Transverse colon (tissue), 4 donors: Measurements from ENCODE around the gene TMEM130. TPM values are rescaled to one million over a fixed set of nuclear protein-coding genes. Genes with fewer than 3 reads are reported as not detected.

Experiments
- DNase-seq: peaks from one replicate; pipeline ENCODE4 v3.0.0-alpha.2; 2019
- H3K27ac ChIP-seq, 4 donors: fragments of 200-600 bp; sonication (generic); 2 replicates each; pipeline ENCODE4 v1.5.1; 2016 to 2018; ENCODE audit warnings: inconsistent platforms in 4 of 4
- H3K27me3 ChIP-seq: fragments of 200-600 bp; sonication (generic); 2 replicates; pipeline ENCODE4 v1.5.1; 2017; ENCODE audit warnings: inconsistent platforms
- H3K36me3 ChIP-seq, 4 donors: fragments of 200-600 bp; sonication (generic); 2 replicates each; pipeline ENCODE4 v1.5.1; 2017 to 2019; ENCODE audit warnings: inconsistent platforms in 4 of 4
- H3K4me1 ChIP-seq, 4 donors: fragments of 200-600 bp; sonication (generic); 2 replicates each; pipeline ENCODE4 v1.5.1; 2017 to 2020; ENCODE audit warnings: inconsistent platforms in 4 of 4
- H3K4me3 ChIP-seq, 4 donors: fragments of 200-600 bp; sonication (generic); 1 replicate in 1 of 4; 2 replicates in 3 of 4; pipeline versions ENCODE4 v1.5.1 to v1.6.1; 2017 to 2019; ENCODE audit warnings: inconsistent platforms in 4 of 4
- H3K9me3 ChIP-seq, 2 donors: fragments of 200-600 bp; sonication (generic); 2 replicates each; pipeline ENCODE4 v1.5.1; 2017 to 2019; ENCODE audit warnings: inconsistent platforms in 2 of 2
- EP300 ChIP-seq: sonication (generic); formaldehyde crosslinking; IDR thresholded peaks from one replicate; pipeline ENCODE4 v1.6.1; 2017; ENCODE audit warnings: antibody characterized with exemption, low read depth
- POLR2A ChIP-seq: fragments of 450-650 bp; IDR thresholded peaks from one replicate; pipeline ENCODE4 v1.6.1; 2016; ENCODE audit warnings: antibody characterized with exemption, mild to moderate bottlenecking, moderate library complexity
- POLR2AphosphoS5 ChIP-seq, 3 donors: sonication (generic); formaldehyde crosslinking; IDR thresholded peaks; one replicate each; pipeline ENCODE4 v1.6.1; 2016; ENCODE audit warnings: antibody characterized with exemption in 3 of 3
- WGBS, 2 donors: methylation state at CpG; one replicate each; pipeline ENCODE4 v1.1.5; 2018; ENCODE audit warnings: low coverage in 1 of 2; 5-methylcytosine and 5-hydroxymethylcytosine counted together
- in situ Hi-C, 4 donors: fragments of 200-750 bp; cut with MboI; loops; one replicate each; pipeline versions ENCODE4 v1.15.0 to v1.15.1; 2017; ENCODE audit warnings: low sequenced_read_pairs in 3 of 4, low pct_ligation_motif_present in 1 of 4, low pct_unique_long_range_greater_than_20kb in 1 of 4
- intact Hi-C: fragments of 100-400 bp; cut with DNase I; formaldehyde crosslinking; loops from one replicate; pipeline ENCODE4 v1.15.1; 2023; ENCODE audit warnings: low total_unique reads
- total RNA-seq, 4 donors: library from RNA; depleted of rRNA; stranded (reverse); fragments of >200 nt; gene quantifications; one replicate each; pipeline ENCODE4 v1.1.0, GENCODE V29; 2016
- TF ChIP-seq, protein P1 (sequence below), 5 experiments: fragments of 200-600 bp in 3 of 5; fragments of 450-650 bp in 2 of 5; sonication (generic) in 3 of 5; IDR thresholded peaks; 1 replicate in 2 of 5; 2 replicates in 3 of 5; pipeline ENCODE4 v1.5.1; 2016 to 2017; ENCODE audit warnings: antibody characterized with exemption in 5 of 5, inconsistent platforms in 3 of 5, mild to moderate bottlenecking in 2 of 5, moderate library complexity in 1 of 5

Gene TMEM130
- total RNA-seq, 4 donors from 2014 or later = 0.14 to 1.5 (median 1.1) TPM; not detected in 1

DNA sequence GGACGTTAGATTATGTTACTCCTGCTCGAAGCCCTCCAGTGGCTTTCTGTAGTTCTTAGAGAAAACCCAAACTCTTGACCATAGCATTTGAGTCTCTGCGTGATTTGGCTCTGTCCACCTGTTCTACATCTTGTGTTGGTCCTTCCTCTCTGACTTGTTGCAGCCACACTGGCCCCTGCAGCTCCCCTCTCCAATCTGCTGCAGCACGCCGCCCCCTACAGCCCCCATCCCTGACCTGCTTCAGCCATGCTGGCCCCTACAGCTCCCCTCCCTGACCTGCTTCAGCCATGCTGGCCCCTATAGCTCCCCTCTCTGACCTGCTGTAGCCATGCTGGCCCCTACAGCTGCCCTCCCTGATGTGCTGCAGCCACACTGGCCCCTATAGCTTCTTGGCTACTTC, 37.8 kb upstream of the TMEM130 start:
- Histone ChIP-seq H3K27ac (no peak overlapping the region), H3K4me1 (no peaks in the 10 kb centered on the region), H3K36me3 (peaks cover 0 to 91% (median 42%) of the 10 kb centered on the region in 4 donors), H3K9me3 (no peaks in the 10 kb centered on the region), H3K4me3 (no peak overlapping the region), H3K27me3 (no peaks in the 10 kb centered on the region)
- TF ChIP-seq POLR2AphosphoS5 (IDR thresholded peaks at IDR 0.05) (no peak), POLR2A (no peak), EP300 (no peak)
- TF ChIP-seq, protein P1, sequence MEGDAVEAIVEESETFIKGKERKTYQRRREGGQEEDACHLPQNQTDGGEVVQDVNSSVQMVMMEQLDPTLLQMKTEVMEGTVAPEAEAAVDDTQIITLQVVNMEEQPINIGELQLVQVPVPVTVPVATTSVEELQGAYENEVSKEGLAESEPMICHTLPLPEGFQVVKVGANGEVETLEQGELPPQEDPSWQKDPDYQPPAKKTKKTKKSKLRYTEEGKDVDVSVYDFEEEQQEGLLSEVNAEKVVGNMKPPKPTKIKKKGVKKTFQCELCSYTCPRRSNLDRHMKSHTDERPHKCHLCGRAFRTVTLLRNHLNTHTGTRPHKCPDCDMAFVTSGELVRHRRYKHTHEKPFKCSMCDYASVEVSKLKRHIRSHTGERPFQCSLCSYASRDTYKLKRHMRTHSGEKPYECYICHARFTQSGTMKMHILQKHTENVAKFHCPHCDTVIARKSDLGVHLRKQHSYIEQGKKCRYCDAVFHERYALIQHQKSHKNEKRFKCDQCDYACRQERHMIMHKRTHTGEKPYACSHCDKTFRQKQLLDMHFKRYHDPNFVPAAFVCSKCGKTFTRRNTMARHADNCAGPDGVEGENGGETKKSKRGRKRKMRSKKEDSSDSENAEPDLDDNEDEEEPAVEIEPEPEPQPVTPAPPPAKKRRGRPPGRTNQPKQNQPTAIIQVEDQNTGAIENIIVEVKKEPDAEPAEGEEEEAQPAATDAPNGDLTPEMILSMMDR (IDR thresholded peaks at IDR 0.05) = no peak
- no peak for DNase-seq
- 93% methylated on average over 5 of the region's 5 CpGs; no CpG with 5 or more reads in 1 of the 2 donors for WGBS, 2 donors
- intact Hi-C loops = no loop called here
- in situ Hi-C loops = no loop called here

DNA sequence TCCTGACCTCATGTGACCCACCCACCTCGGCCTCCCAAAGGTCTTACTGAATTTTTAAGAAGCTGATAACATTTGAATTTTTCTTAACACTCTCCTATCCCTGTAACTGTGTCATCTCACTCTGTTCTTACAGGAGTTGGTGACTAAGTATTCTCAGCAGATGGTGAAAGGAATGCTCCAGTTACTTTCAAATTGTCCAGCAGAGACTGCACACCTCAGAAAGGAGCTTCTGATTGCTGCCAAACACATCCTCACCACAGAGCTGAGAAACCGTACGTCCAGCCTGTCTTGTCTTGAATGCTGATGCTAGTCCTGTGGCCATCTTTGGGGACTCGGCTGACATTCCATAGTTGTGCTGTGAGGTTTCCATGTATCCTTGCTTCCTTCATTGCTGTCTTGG, 33.4 kb upstream of the TMEM130 start:
- WGBS, 2 donors = 93 to 100% methylated on average over 3 to 4 of the region's 4 CpGs
- no peak overlapping the region for H3K4me3 ChIP-seq
- in situ Hi-C loops (no loop called here), intact Hi-C loops (no loop called here)
- H3K4me1 ChIP-seq = no peaks in the 10 kb centered on the region
- H3K9me3 ChIP-seq = no peaks in the 10 kb centered on the region
- peaks cover 0 to 81% (median 37%) of the 10 kb centered on the region in 4 donors for H3K36me3 ChIP-seq
- H3K27me3 ChIP-seq = no peaks in the 10 kb centered on the region
- H3K27ac ChIP-seq = no peak overlapping the region
- no peak for DNase-seq
- TF ChIP-seq, protein P1 (IDR thresholded peaks at IDR 0.05) = no peak
- TF ChIP-seq POLR2A (no peak), POLR2AphosphoS5 (IDR thresholded peaks at IDR 0.05) (no peak), EP300 (no peak)

DNA sequence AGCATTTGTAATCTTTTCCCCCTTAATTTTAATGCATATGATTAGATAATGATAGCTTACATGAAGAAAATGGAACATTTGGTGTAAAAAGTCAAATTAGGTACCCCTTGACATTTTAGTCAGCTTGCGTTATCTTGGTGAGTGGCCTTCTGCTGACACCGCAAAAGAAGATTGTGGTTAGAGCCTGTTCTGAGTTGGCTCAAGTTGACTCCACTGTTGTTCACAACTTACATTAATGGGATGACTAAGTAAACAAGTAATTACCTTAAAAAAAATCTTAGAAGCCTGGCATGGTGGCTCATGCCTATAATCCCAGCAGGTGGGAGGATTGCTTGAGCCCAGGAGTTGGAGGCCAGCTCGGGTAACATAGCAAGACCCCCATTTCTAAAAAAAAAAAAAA, 32.7 kb upstream of the TMEM130 start:
- Histone ChIP-seq H3K4me3 (no peak overlapping the region), H3K36me3 (peaks cover 0 to 84% (median 36%) of the 10 kb centered on the region in 4 donors), H3K9me3 (no peaks in the 10 kb centered on the region), H3K4me1 (no peaks in the 10 kb centered on the region), H3K27ac (no peak overlapping the region), H3K27me3 (no peaks in the 10 kb centered on the region)
- in situ Hi-C loops (no loop called here), intact Hi-C loops (no loop called here)
- DNase-seq = no peak
- WGBS, 2 donors = 94 to 100% methylated on average over 3 of the region's 3 CpGs
- TF ChIP-seq POLR2AphosphoS5 (IDR thresholded peaks at IDR 0.05) (no peak), EP300 (no peak), POLR2A (no peak)
- TF ChIP-seq, protein P1 (IDR thresholded peaks at IDR 0.05) = no peak

DNA sequence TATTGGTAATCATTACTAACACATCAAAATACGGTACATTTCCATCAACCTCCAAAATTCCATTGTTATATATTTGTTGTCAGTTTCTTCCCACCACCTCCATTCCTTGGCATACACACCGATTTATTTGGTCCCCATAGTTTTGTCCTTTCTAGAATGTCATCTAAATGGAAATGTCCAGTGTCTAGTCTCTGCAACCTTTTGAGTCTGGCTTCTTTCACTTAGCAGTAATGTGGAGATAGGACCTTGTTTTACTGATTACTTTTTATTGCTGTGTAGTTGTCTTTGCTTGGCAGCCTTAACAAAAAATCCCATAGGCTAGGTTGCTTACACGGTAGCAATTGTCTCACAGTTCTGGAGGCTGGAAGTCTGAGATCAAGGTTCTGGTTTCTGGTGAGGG, 31.0 kb upstream of the TMEM130 start:
- Histone ChIP-seq H3K27ac (no peak overlapping the region), H3K4me3 (no peak overlapping the region), H3K27me3 (no peaks in the 10 kb centered on the region), H3K9me3 (no peaks in the 10 kb centered on the region), H3K36me3 (peaks cover 0 to 80% (median 37%) of the 10 kb centered on the region in 4 donors), H3K4me1 (no peaks in the 10 kb centered on the region)
- WGBS, 2 donors = 94 to 98% methylated on average over 2 to 3 of the region's 3 CpGs
- intact Hi-C loops = no loop called here
- in situ Hi-C loops = no loop called here
- TF ChIP-seq, protein P1 (IDR thresholded peaks at IDR 0.05) = no peak
- TF ChIP-seq EP300 (no peak), POLR2AphosphoS5 (IDR thresholded peaks at IDR 0.05) (no peak), POLR2A (no peak)
- no peak for DNase-seq
